ENCODE results near the gene PLAAT4.

- TF ChIP-seq, protein P1, sequence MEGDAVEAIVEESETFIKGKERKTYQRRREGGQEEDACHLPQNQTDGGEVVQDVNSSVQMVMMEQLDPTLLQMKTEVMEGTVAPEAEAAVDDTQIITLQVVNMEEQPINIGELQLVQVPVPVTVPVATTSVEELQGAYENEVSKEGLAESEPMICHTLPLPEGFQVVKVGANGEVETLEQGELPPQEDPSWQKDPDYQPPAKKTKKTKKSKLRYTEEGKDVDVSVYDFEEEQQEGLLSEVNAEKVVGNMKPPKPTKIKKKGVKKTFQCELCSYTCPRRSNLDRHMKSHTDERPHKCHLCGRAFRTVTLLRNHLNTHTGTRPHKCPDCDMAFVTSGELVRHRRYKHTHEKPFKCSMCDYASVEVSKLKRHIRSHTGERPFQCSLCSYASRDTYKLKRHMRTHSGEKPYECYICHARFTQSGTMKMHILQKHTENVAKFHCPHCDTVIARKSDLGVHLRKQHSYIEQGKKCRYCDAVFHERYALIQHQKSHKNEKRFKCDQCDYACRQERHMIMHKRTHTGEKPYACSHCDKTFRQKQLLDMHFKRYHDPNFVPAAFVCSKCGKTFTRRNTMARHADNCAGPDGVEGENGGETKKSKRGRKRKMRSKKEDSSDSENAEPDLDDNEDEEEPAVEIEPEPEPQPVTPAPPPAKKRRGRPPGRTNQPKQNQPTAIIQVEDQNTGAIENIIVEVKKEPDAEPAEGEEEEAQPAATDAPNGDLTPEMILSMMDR (conservative IDR thresholded peaks at IDR 0.05; ENCODE audit: low read length) = no peak
- no peak for TF ChIP-seq EZH2phosphoT487 (IDR thresholded peaks at IDR 0.05; ENCODE audit: borderline replicate concordance)
These were observed 1.6 kb upstream of the PLAAT4 start for GRCh38 chr11:63534895-63535461.
